GM12878 (cell line): ENCODE measurements around the gene BNC2. TPM values are rescaled to one million over a fixed set of nuclear protein-coding genes. Genes with fewer than 3 reads are reported as not detected.

Source experiments
- ATAC-seq: fragments of 200-7000 bp; cut with Tn5 transposase; 3 replicates; pipeline ENCODE4 v1.9.1; 2020; ENCODE audit warnings: mild to moderate bottlenecking, moderate library complexity
- BruUV-seq: library from RNA; stranded (reverse); fragments of 400-500 nt; replicated peaks from 2 replicates; lab custom pipeline; 2021; lab: Mats Ljungman, UMichigan
- CTCF ChIA-PET: fragments of 300-600 bp; sonication (Branson Sonifier 250); formaldehyde crosslinking; extraction: SDS; loops from one replicate; lab custom pipeline; 2021; ENCODE audit warnings: inconsistent platforms; lab: Yijun Ruan, JAX
- POLR2A ChIA-PET: fragments of 350-600 bp; formaldehyde crosslinking; extraction: SDS; loops from one replicate; lab custom pipeline; 2021; ENCODE audit warnings: inconsistent platforms; lab: Charles Lee
- RAD21 ChIA-PET: fragments of 300-600 bp; sonication (Branson Sonifier 250); formaldehyde crosslinking; loops from one replicate; lab custom pipeline; 2023; ENCODE audit warnings: antibody characterized with exemption; ENCODE audit not compliant: unreplicated experiment; lab: Charles Lee
- SMC1A ChIA-PET: fragments of 300-600 bp; sonication (Branson Sonifier 250); formaldehyde crosslinking; loops from one replicate; lab custom pipeline; 2023; ENCODE audit not compliant: unreplicated experiment, uncharacterized antibody; lab: Charles Lee
- DNase-seq: peaks from one replicate; pipeline ENCODE4 v3.0.0-alpha.2; 2011; ENCODE audit warnings: low read depth, low spot score
- FAIRE-seq: peaks from 3 replicates; lab custom pipeline; 2011; peaks lifted over from hg19 to GRCh38; lab: Jason Lieb, UNC
- H2AFZ ChIP-seq: 2 replicates; pipeline ENCODE4 v1.6.0; 2011; ENCODE audit warnings: low read depth, low read length, control low read depth; ENCODE audit not compliant: control insufficient read depth
- H3K27ac ChIP-seq: 2 replicates; pipeline ENCODE4 v1.5.1; 2011; ENCODE audit warnings: control low read depth; ENCODE audit not compliant: control insufficient read depth, insufficient read depth
- H3K27me3 ChIP-seq, 2 experiments: replicated peaks in 1 of 2; 2 replicates each; pipeline versions ENCODE4 v1.6.0 to v1.6.1; 2011; ENCODE audit warnings: low read length in 1 of 2; ENCODE audit not compliant: control insufficient read depth in 2 of 2, insufficient read depth in 2 of 2
- H3K36me3 ChIP-seq, 2 experiments: 2 replicates each; pipeline ENCODE4 v1.5.1; 2011; ENCODE audit warnings: low read length in 1 of 2; ENCODE audit not compliant: control insufficient read depth in 2 of 2, insufficient read depth in 2 of 2
- H3K4me1 ChIP-seq: 2 replicates; pipeline ENCODE4 v1.6.1; 2011; ENCODE audit warnings: mild to moderate bottlenecking, low read length, moderate library complexity, mixed read lengths; ENCODE audit not compliant: control insufficient read depth, insufficient read depth
- H3K4me2 ChIP-seq: 2 replicates; pipeline ENCODE4 v1.6.0; 2011; ENCODE audit warnings: control low read depth; ENCODE audit not compliant: control insufficient read depth, insufficient read depth
- H3K4me3 ChIP-seq: fragments of 200-600 bp; sonication (generic); 2 replicates; pipeline ENCODE4 v1.5.1; 2016
- H3K79me2 ChIP-seq: 2 replicates; pipeline ENCODE4 v1.6.0; 2011; ENCODE audit warnings: low read length; ENCODE audit not compliant: control insufficient read depth, insufficient read depth
- H3K9ac ChIP-seq: 2 replicates; pipeline ENCODE4 v1.8.0; 2011; ENCODE audit warnings: low read length, control low read depth, mixed read lengths; ENCODE audit not compliant: control insufficient read depth, insufficient read depth
- H3K9me3 ChIP-seq: replicated peaks from 3 replicates; pipeline ENCODE4 v1.5.1; 2011; ENCODE audit warnings: mild to moderate bottlenecking, low read length; ENCODE audit not compliant: control insufficient read depth, insufficient read depth
- H4K20me1 ChIP-seq: 2 replicates; pipeline ENCODE4 v1.6.0; 2011; ENCODE audit not compliant: control insufficient read depth, insufficient read depth
- CTCF ChIP-seq, 3 experiments: IDR thresholded peaks in 2 of 3; conservative IDR thresholded peaks in 1 of 3; 2 replicates each; pipeline ENCODE4 v1.5.1; 2011; ENCODE audit warnings: low read depth in 3 of 3, low read length in 3 of 3, mild to moderate bottlenecking in 3 of 3, control low read depth in 2 of 3, moderate library complexity in 2 of 3, inconsistent platforms in 1 of 3, mixed read lengths in 1 of 3; ENCODE audit not compliant: control insufficient read depth in 2 of 3, insufficient read depth in 1 of 3; ENCODE audit errors: extremely low read depth in 1 of 3
- E2F8 ChIP-seq: fragments of 450-650 bp; IDR thresholded peaks from 2 replicates; pipeline ENCODE4 v1.6.1; 2018; ENCODE audit warnings: mild to moderate bottlenecking, low read depth, moderate library complexity; ENCODE audit not compliant: partially characterized antibody
- E4F1 ChIP-seq: fragments of 450-650 bp; IDR thresholded peaks from 2 replicates; pipeline ENCODE4 v1.6.1; 2018; ENCODE audit warnings: borderline replicate concordance, mild to moderate bottlenecking; ENCODE audit not compliant: partially characterized antibody
- NKRF ChIP-seq: fragments of 450-650 bp; conservative IDR thresholded peaks from 2 replicates; pipeline ENCODE4 v1.6.1; 2017; ENCODE audit warnings: mild to moderate bottlenecking, moderate library complexity
- PAX5 ChIP-seq: IDR thresholded peaks from 2 replicates; pipeline ENCODE4 v1.6.1; 2011; ENCODE audit warnings: low read depth, low read length, borderline replicate concordance
- RAD21 ChIP-seq: IDR thresholded peaks from 2 replicates; pipeline ENCODE4 v1.6.1; 2011; ENCODE audit warnings: mild to moderate bottlenecking, low read depth, low read length, moderate library complexity; ENCODE audit not compliant: insufficient read depth
- RAD51 ChIP-seq: fragments of 450-650 bp; IDR thresholded peaks from 2 replicates; pipeline ENCODE4 v1.6.1; 2016; ENCODE audit warnings: moderate library complexity, mild to moderate bottlenecking, inconsistent platforms
- SREBF1 ChIP-seq: IDR thresholded peaks from 2 replicates; pipeline ENCODE4 v1.6.1; 2012; ENCODE audit warnings: mild to moderate bottlenecking, low read length
- WGBS: methylation state at CpG from one replicate; pipeline ENCODE4 v1.1.6; 2016; ENCODE audit warnings: low lambda C conversion rate; ENCODE audit not compliant: insufficient replicate concordance, insufficient coverage; ENCODE audit errors: missing lambda C conversion rate; 5-methylcytosine and 5-hydroxymethylcytosine counted together
- in situ Hi-C: fragments of 300-500 bp; cut with MboI; formaldehyde crosslinking; loops from 9 replicates; pipeline ENCODE4 v1.14.3; 2018; ENCODE audit warnings: mixed read lengths
- intact Hi-C: fragments of 100-400 bp; cut with micrococcal nuclease; formaldehyde crosslinking; loops from one replicate; pipeline ENCODE4 v1.14.2; 2022; ENCODE audit not compliant: unreplicated experiment
- polyA plus RNA-seq, 11 experiments: library from polyadenylated mRNA; depleted of rRNA in 4 of 11; unstranded in 6 of 11; stranded (reverse) in 5 of 11; fragments of >200 nt; fragmentation: Nextera tagmentation in 4 of 11; fragmentation: Illumina TruSeq in 1 of 11; extraction: Ambion mirVana in 4 of 11; extraction: Trizol in 1 of 11; gene quantifications; 1 replicate in 1 of 11; 2 replicates in 10 of 11; pipeline versions ENCODE4 v1.2.1 to v1.2.3, GENCODE V29; 2011 to 2016; ENCODE audit warnings: inconsistent platforms in 2 of 11, missing spikeins in 2 of 11, low read depth in 1 of 11
- total RNA-seq, 4 experiments: library from RNA; depleted of rRNA in 3 of 4; stranded (reverse); fragments of >200 nt in 3 of 4; fragmentation: Illumina TruSeq in 1 of 4; extraction: Trizol in 1 of 4; gene quantifications; 2 replicates each; pipeline versions ENCODE4 v1.2.1 to v1.2.3, GENCODE V29; 2013 to 2021

The BNC2 gene
- total and polyA plus RNA-seq, 10 of the 15 experiments (the other 5 are each of a cell fraction or from before 2014, with no cell fraction given): 0.05 to 14.5 (median 0.26) TPM

GRCh38 chr9:16575142-16575985 is 295.1 kb downstream of the BNC2 start:
- ChIA-PET RAD21 (interaction anchor here (0.8 to 1.8 kb wide), 7 partner anchors 8 to 150 kb away, joined by 3 to 6 read pairs (median 3); no protein-coding TSS in a partner anchor), POLR2A (no interaction called here)

More at GRCh38 chr9:16575142-16575985, 295.1 kb downstream of the BNC2 start:
- Histone ChIP-seq H3K27ac (no peak overlapping the region), H4K20me1 (no peaks in the 10 kb centered on the region), H3K36me3 (no peaks in the 10 kb centered on the region), H3K79me2 (no peaks in the 10 kb centered on the region), H3K9me3 (no peaks in the 10 kb centered on the region), H3K4me3 (no peak overlapping the region), H3K27me3 (no peaks in the 10 kb centered on the region), H2AFZ (no peak overlapping the region), H3K4me2 (no peak overlapping the region), H3K4me1 (no peaks in the 10 kb centered on the region), H3K9ac (no peak overlapping the region)
- in situ Hi-C loops: no loop called here
- TF ChIP-seq PAX5: no peak
- TF ChIP-seq E2F8: no peak
- no peak for TF ChIP-seq SREBF1
- no peak for TF ChIP-seq NKRF
- TF ChIP-seq RAD21: 0 out of 2 replicates have a peak, but pooled peaks have one; percentile 1
- no peak for TF ChIP-seq RAD51
- peak in 1 of 3 experiments; percentile 21; a peak in 1 of 6 replicates for TF ChIP-seq CTCF (IDR thresholded peaks at IDR 0.05 in 2 of 3, conservative IDR thresholded peaks at IDR 0.05 in 1 of 3; ENCODE audit: control insufficient read depth in 2 of 3, extremely low read depth in 1 of 3, insufficient read depth in 1 of 3, low read depth in 3 of 3, low read length in 3 of 3)
- no peak for TF ChIP-seq E4F1
- no peak for FAIRE-seq
- DNase-seq: no peak
- ChIA-PET CTCF (interaction anchor here (0.6 to 1.9 kb wide), 7 partner anchors 9 to 1378 kb away, joined by 3 to 6 read pairs (median 4); no protein-coding TSS in a partner anchor), SMC1A (interaction anchor here (0.6 to 2.1 kb wide), 16 partner anchors 9 to 153 kb away, joined by 3 to 8 read pairs (median 3); no protein-coding TSS in a partner anchor)
- intact Hi-C loops: loop anchor here (5.0 kb wide), 1 partner anchor 48 kb away; no protein-coding TSS in a partner anchor
- peak; percentile 54 for ATAC-seq
- WGBS: 30% methylated on average over 11 of the region's 11 CpGs
- no TSS peak for BruUV-seq
